ENCODE results near the gene DNAJB1.
A peak's percentile ranks its signal among the peaks of the same experiment; 100 is the strongest.
"Not testable (repeated sequence)": the region's sequence is repeated elsewhere in the genome, so short reads cannot be mapped to it uniquely, and the experiment has no call there.

The DNAJB1 gene

GRCh38 chr19:14520543-14520942 lies 2.3 kb upstream of the DNAJB1 start:
- DNase-seq (ENCODE audit: low read depth): no peak

GRCh38 chr19:14519860-14520407 lies 1.7 kb upstream of the DNAJB1 start:
- peak; percentile 97 for DNase-seq (ENCODE audit: low read depth)

- DNase-seq (ENCODE audit: low read depth): no peak
Observed at GRCh38 chr19:14519245-14519859, 1.2 kb upstream of the DNAJB1 start.

- DNase-seq (ENCODE audit: low read depth): peak; percentile 49
Observed at GRCh38 chr19:14517446-14517839, 754 bp downstream of the DNAJB1 start.

GRCh38 chr19:14516746-14517438 lies 1.3 kb downstream of the DNAJB1 start:
- DNase-seq (ENCODE audit: low read depth): no peak

GRCh38 chr19:14516048-14516534 lies 2.1 kb downstream of the DNAJB1 start:
- no peak for DNase-seq (ENCODE audit: low read depth)

GRCh38 chr19:14515501-14516047 lies 2.6 kb downstream of the DNAJB1 start:
- DNase-seq (ENCODE audit: low read depth): no peak

GRCh38 chr19:14514215-14514863 lies 3.9 kb downstream of the DNAJB1 start:
- DNase-seq (ENCODE audit: low read depth): no peak

- no peak for DNase-seq (ENCODE audit: low read depth)
Observed at GRCh38 chr19:14512406-14512961, 5.7 kb downstream of the DNAJB1 start.

GRCh38 chr19:14511229-14511593 lies 7.0 kb downstream of the DNAJB1 start:
- no peak for DNase-seq (ENCODE audit: low read depth)

GRCh38 chr19:14510311-14511228 lies 7.6 kb downstream of the DNAJB1 start:
- peak; percentile 90 for DNase-seq (ENCODE audit: low read depth)

GRCh38 chr19:14507704-14508542 lies 10.3 kb downstream of the DNAJB1 start:
- DNase-seq (ENCODE audit: low read depth): peak; percentile 91

GRCh38 chr19:14505488-14506239 lies 12.5 kb downstream of the DNAJB1 start:
- DNase-seq (ENCODE audit: low read depth): peak; percentile 97

GRCh38 chr19:14504575-14504974 lies 13.6 kb downstream of the DNAJB1 start:
- DNase-seq (ENCODE audit: low read depth): not testable (repeated sequence)

GRCh38 chr19:14503285-14503684 lies 14.9 kb downstream of the DNAJB1 start:
- no peak for DNase-seq (ENCODE audit: low read depth)

GRCh38 chr19:14502334-14503092 lies 15.7 kb downstream of the DNAJB1 start:
- peak; percentile 46 for DNase-seq (ENCODE audit: low read depth)

- DNase-seq (ENCODE audit: low read depth): no peak
Observed at GRCh38 chr19:14497228-14497921, 20.8 kb downstream of the DNAJB1 start.

- DNase-seq (ENCODE audit: low read depth): no peak
Observed at GRCh38 chr19:14496834-14497227, 21.4 kb downstream of the DNAJB1 start.

Data from ELR (cell line).